Thoracic aorta (tissue), 2 donors: Measurements from ENCODE around the gene LRRC46. TPM values are rescaled to one million over a fixed set of nuclear protein-coding genes. Genes with fewer than 3 reads are reported as not detected.

Experiments used
- ATAC-seq: fragments of 150-250 bp; one replicate; pipeline ENCODE4 v1.8.0; 2017; ENCODE audit warnings: low read depth; ENCODE audit not compliant: insufficient number of reproducible peaks, low FRiP score
- DNase-seq: peaks from one replicate; pipeline ENCODE4 v3.0.0-alpha.2; 2020; ENCODE audit warnings: low spot score
- H3K27ac ChIP-seq, 2 donors: fragments of 200-600 bp; sonication (generic); 1 replicate in 1 of 2; 2 replicates in 1 of 2; pipeline ENCODE4 v1.5.1; 2016; ENCODE audit warnings: mild to moderate bottlenecking in 2 of 2, moderate library complexity in 2 of 2
- H3K27me3 ChIP-seq: fragments of 200-600 bp; sonication (generic); replicated peaks from 2 replicates; pipeline ENCODE4 v1.6.0; 2016; ENCODE audit warnings: mild to moderate bottlenecking; ENCODE audit not compliant: insufficient read depth
- H3K36me3 ChIP-seq: fragments of 200-600 bp; sonication (generic); one replicate; pipeline ENCODE4 v1.5.1; 2016
- H3K4me1 ChIP-seq, 2 donors: fragments of 200-600 bp; sonication (generic); 1 replicate in 1 of 2; 2 replicates in 1 of 2; pipeline versions ENCODE4 v1.5.1 to v1.6.0; 2016; ENCODE audit warnings: low read depth in 2 of 2, mild to moderate bottlenecking in 1 of 2; ENCODE audit not compliant: control insufficient read depth in 1 of 2
- H3K4me3 ChIP-seq: fragments of 200-600 bp; sonication (generic); 2 replicates; pipeline ENCODE4 v1.5.1; 2016; ENCODE audit warnings: mild to moderate bottlenecking
- H3K9me3 ChIP-seq: fragments of 200-600 bp; sonication (generic); 2 replicates; pipeline ENCODE4 v1.5.1; 2016
- CTCF ChIP-seq: fragments of 200-600 bp; sonication (generic); IDR thresholded peaks from one replicate; pipeline ENCODE4 v1.5.1; 2019; ENCODE audit warnings: antibody characterized with exemption
- total RNA-seq, 2 donors: library from RNA; depleted of rRNA; stranded (reverse); fragments of >200 nt; gene quantifications; one replicate each; pipeline versions ENCODE4 v1.1.0 to v1.2.3, GENCODE V29; 2016

Gene LRRC46
- total RNA-seq, 2 donors from 2014 or later: 0.42 TPM; not detected in 1

GRCh38 chr17:47884905-47885730 lies 53.6 kb downstream of the LRRC46 start:
- H3K27me3 ChIP-seq: no peaks in the 10 kb centered on the region
- H3K4me1 ChIP-seq: peaks cover 0 to 5% of the 10 kb centered on the region in 2 donors
- TF ChIP-seq CTCF: no peak
- no peak overlapping the region for H3K4me3 ChIP-seq
- no peak overlapping the region for H3K27ac ChIP-seq
- H3K9me3 ChIP-seq: no peaks in the 10 kb centered on the region
- ATAC-seq: no peak
- DNase-seq: no peak
- H3K36me3 ChIP-seq: no peaks in the 10 kb centered on the region

Other genes starting within 250 kb of the LRRC46 start
- gene KPNB1, start 181.8 kb upstream of the LRRC46 start, total RNA-seq: 100 to 1,000 TPM; 199 to 223 TPM
- 10 to 100 TPM in 1 of 2 donors, 1 to 10 TPM in 1; 8.8 to 19.1 TPM for gene TBKBP1, start 137.5 kb upstream of the LRRC46 start, total RNA-seq
- gene TBX21, start 98.4 kb upstream of the LRRC46 start, total RNA-seq: 1 to 10 TPM in 1 of 2 donors, not detected in 1; 1.8 TPM
- 10 to 100 TPM; 15.5 to 20.0 TPM for gene OSBPL7, start 9.9 kb upstream of the LRRC46 start, total RNA-seq
- 10 to 100 TPM; 25.8 to 34.8 TPM for gene MRPL10, start 129 bp upstream of the LRRC46 start, total RNA-seq
- 10 to 100 TPM; 22.9 to 29.3 TPM for gene SCRN2, start 9.6 kb downstream of the LRRC46 start, total RNA-seq
- gene SP6, start 19.5 kb downstream of the LRRC46 start, total RNA-seq: not detected
- 10 to 100 TPM in 1 of 2 donors, 1 to 10 TPM in 1; 6.4 to 10.9 TPM for gene SP2, start 64.6 kb downstream of the LRRC46 start, total RNA-seq
- 10 to 100 TPM; 16.9 to 28.9 TPM for gene PNPO, start 109.9 kb downstream of the LRRC46 start, total RNA-seq
- gene PRR15L, start 126.2 kb downstream of the LRRC46 start, total RNA-seq: 1 to 10 TPM in 1 of 2 donors, not detected in 1; 1.4 TPM
- gene CDK5RAP3, start 139.4 kb downstream of the LRRC46 start, total RNA-seq: 100 to 1,000 TPM; 125 to 192 TPM
- gene COPZ2, start 206.1 kb downstream of the LRRC46 start, total RNA-seq: 10 to 100 TPM; 46.8 to 70.9 TPM
- gene NFE2L1, start 216.7 kb downstream of the LRRC46 start, total RNA-seq: 100 to 1,000 TPM; 131 to 155 TPM